ENCODE measurements around the gene GALNT2.

The GALNT2 gene

GRCh38 chr1:230086151-230086550, 19.1 kb downstream of the GALNT2 start:
- Histone ChIP-seq H3K4me3 (peak overlapping the region; percentile 16), H3K27ac (peak overlapping the region; percentile 91 to 95)
- DNase-seq (ENCODE audit: low spot score) = peak; percentile 62
- TF ChIP-seq, protein P1, sequence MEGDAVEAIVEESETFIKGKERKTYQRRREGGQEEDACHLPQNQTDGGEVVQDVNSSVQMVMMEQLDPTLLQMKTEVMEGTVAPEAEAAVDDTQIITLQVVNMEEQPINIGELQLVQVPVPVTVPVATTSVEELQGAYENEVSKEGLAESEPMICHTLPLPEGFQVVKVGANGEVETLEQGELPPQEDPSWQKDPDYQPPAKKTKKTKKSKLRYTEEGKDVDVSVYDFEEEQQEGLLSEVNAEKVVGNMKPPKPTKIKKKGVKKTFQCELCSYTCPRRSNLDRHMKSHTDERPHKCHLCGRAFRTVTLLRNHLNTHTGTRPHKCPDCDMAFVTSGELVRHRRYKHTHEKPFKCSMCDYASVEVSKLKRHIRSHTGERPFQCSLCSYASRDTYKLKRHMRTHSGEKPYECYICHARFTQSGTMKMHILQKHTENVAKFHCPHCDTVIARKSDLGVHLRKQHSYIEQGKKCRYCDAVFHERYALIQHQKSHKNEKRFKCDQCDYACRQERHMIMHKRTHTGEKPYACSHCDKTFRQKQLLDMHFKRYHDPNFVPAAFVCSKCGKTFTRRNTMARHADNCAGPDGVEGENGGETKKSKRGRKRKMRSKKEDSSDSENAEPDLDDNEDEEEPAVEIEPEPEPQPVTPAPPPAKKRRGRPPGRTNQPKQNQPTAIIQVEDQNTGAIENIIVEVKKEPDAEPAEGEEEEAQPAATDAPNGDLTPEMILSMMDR (IDR thresholded peaks at IDR 0.05) = no peak

DNA sequence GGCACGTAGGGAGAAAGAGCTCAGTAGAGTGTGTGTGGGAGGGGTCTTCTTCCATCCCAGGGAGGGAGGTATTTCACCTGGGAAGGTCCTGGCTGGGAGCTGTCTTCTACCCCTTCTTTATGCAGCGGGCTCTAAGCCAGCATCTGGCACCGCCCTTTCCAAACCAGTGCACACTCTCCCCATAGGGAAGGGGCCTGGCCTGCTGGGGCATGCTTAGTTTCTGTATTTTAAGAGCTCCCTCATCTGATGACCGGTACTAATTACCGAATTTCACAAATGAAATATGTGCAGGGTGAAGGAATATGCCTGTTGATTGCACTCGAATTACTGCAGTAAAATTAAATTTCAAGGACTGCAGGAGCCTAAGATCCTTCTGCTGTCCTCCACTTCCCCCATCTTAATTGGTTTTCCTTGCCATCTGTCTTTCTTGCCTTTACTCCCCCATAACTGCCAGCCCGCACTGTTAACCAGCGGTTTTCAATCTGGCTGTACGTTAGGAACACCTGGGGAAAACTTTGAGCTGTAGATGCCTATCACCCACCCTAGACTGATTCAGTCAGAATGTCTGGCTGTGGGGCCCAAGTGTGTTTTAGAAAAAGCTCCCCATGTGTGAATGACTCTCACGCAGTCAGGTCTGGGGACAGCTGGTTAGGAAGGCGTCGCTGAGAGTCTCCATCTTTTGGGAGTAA, 20.1 kb downstream of the GALNT2 start:
- TF ChIP-seq, protein P1 (IDR thresholded peaks at IDR 0.05) = no peak
- H3K4me3 ChIP-seq = peak overlapping the region; percentile 8
- DNase-seq (ENCODE audit: low spot score) = peak; percentile 36
- H3K27ac ChIP-seq = peak overlapping the region; percentile 91 to 95

DNA sequence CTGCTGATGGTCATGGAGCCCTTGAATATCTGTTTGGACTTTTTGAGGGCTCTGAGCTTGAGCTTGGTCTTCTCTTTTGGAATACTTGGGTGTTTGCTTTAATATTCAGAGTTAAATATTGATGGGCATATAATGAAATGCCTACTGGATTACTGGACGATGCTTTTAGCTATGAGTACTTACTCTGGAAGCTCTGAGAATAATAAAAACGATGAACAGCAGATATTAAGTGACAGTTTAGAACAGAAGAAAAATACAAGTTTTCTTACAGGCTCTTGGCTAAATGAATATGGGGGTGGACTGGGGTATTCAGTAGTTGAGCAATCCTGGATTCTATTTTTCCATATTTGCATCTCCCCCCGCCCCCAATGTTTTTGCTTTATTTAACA, 20.7 kb downstream of the GALNT2 start:
- peak overlapping the region; percentile 91 to 95 for H3K27ac ChIP-seq
- DNase-seq (ENCODE audit: low spot score) = no peak
- H3K4me3 ChIP-seq = no peak overlapping the region
- TF ChIP-seq, protein P1 (IDR thresholded peaks at IDR 0.05) = no peak

DNA sequence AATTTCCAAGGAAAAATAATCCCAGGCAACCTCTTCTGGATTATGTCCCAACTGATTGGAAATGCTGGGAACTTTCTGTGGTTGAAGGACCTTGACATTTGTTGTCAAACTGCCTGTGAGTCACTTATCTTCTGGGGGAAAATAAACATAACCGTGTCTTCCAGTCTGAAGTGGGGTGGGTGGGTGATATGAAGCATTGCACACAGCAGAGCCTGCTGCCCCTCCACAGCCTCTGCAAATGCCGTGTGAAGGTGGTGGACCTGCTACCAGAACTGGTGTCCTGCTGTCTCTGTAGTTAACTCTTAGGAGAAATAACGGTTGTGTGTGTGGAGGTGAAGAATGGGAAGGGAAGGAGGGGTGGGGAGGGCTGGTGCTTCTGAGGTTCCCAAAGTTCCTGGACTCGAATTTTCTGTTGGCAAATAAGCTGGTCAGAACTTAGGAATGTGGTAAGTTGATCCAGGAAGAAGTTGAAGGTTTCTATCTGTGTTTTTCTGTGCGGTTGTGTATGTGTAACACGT, 23.2 kb downstream of the GALNT2 start:
- DNase-seq (ENCODE audit: low spot score) = no peak
- no peak overlapping the region for H3K4me3 ChIP-seq
- TF ChIP-seq, protein P1 (IDR thresholded peaks at IDR 0.05) = no peak
- peak overlapping the region; percentile 44 to 69 for H3K27ac ChIP-seq

- DNase-seq (ENCODE audit: low spot score) = no peak
- TF ChIP-seq, protein P1 (IDR thresholded peaks at IDR 0.05) = no peak
- Histone ChIP-seq H3K4me3 (no peak overlapping the region), H3K27ac (peak overlapping the region; percentile 50 to 57)
Observed at GRCh38 chr1:230091473-230092231, 24.6 kb downstream of the GALNT2 start.

DNA sequence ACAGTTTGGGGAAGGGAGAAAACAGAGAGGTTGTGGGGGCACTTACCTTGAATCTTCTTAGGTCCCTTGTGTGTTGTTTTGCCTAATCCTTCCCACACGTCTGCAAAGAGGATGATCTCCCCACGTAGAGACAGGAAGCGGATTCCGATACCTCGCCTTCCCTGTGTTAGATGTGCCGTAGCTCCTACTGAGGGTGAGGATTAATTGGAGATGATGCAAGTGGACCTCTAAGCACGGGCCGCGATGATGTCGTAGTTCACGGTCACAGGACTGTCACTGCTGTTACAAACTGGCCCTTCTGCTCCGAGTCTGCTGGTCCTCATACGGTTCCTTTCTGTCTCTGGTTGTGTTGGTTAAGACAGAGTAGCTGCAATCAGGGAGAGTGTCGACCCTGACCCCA, 27.7 kb downstream of the GALNT2 start:
- H3K4me3 ChIP-seq = no peak overlapping the region
- DNase-seq (ENCODE audit: low spot score) = no peak
- TF ChIP-seq, protein P1 (IDR thresholded peaks at IDR 0.05) = no peak
- no peak overlapping the region for H3K27ac ChIP-seq
